ENCODE measurements around the gene FCN3. TPM values are rescaled to one million over a fixed set of nuclear protein-coding genes. Genes with fewer than 3 reads are reported as not detected.
A peak's percentile ranks its signal among the peaks of the same experiment; 100 is the strongest.

The FCN3 gene
- total RNA-seq, result 0.75 TPM
- polyA plus RNA-seq (ENCODE audit: insufficient read depth in 1 of 8, insufficient read length in 8 of 8, low replicate concordance in 1 of 8), result 1 to 10 TPM in 1 of 8 donors, under 1 TPM in 5, not detected in 2; 0.20 to 1.7 (median 0.49) TPM
- long read RNA-seq, donor 1, result 0 reads
- long read RNA-seq, donor 2, result 0 reads
- long read RNA-seq, donor 3, result 0 reads
- long read RNA-seq, donor 4, result 0 reads
- long read RNA-seq, donor 5, result 0 reads
- long read RNA-seq, donor 6, result 0 reads
- long read RNA-seq, donor 7, result 0 reads
- long read RNA-seq, donor 8, result 0 reads
- long read RNA-seq, donor 9, result 0 reads
- long read RNA-seq, donor 10, result 0 reads
- long read RNA-seq, donor 11, result 0 reads

- Histone ChIP-seq H3K27me3 (ENCODE audit: control insufficient read depth, insufficient read depth, low read length) (peaks cover 2% of the 10 kb centered on the region), H3K9me3 (replicated peaks; ENCODE audit: control insufficient read depth, low read depth, low read length) (no peaks in the 10 kb centered on the region), H3K36me3 (ENCODE audit: control insufficient read depth, insufficient read depth, low read length) (no peaks in the 10 kb centered on the region), H3K4me3 (ENCODE audit: low read length) (no peak within 1 kb of the TSS), H3K4me1 (ENCODE audit: control insufficient read depth, insufficient read depth, low read length) (peaks cover 4% of the 10 kb centered on the region), H3K27ac (ENCODE audit: low read length) (no peak within 1 kb of the TSS)
- DNase-seq, result no peak
- WGBS (ENCODE audit: insufficient coverage), result 79% methylated on average over 3 of the region's 4 CpGs
Observed at GRCh38 chr1:27374362-27375086, at the start of gene FCN3. Gene FCN3 (minus strand): TSS chr1:27374824. CDS start chr1:27374818, 6 bp downstream.

DNA sequence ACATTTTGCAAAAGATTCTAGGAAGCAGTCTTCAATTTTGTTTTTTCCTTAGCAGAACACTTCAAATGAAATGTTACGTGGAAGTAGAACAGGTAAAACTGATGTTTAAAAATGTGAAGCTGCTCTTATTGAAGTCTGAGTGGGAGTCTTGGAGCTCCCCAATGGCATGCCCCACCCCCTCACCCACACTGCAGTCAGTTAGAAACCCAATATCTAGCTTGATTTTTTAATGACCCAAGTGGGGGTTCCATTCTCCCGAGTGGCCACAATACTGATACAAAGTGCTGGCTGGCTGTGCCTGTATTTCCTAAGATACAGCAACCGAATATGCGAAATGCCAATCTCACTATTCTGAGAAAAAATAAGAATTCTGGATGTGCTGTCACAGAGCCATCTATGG is 49.1 kb upstream of the FCN3 start:
- Histone ChIP-seq H3K27me3 (ENCODE audit: control insufficient read depth, insufficient read depth, low read length) (no peaks in the 10 kb centered on the region), H3K4me3 (ENCODE audit: low read length) (no peak overlapping the region), H3K27ac (ENCODE audit: low read length) (no peak overlapping the region), H3K36me3 (ENCODE audit: control insufficient read depth, insufficient read depth, low read length) (peaks cover 24% of the 10 kb centered on the region), H3K4me1 (ENCODE audit: control insufficient read depth, insufficient read depth, low read length) (peaks cover 49% of the 10 kb centered on the region), H3K9me3 (replicated peaks; ENCODE audit: control insufficient read depth, low read depth, low read length) (no peaks in the 10 kb centered on the region)
- DNase-seq, result no peak
- no CpG with 5 or more reads among the region's 4 CpGs for WGBS (ENCODE audit: insufficient coverage)

DNA sequence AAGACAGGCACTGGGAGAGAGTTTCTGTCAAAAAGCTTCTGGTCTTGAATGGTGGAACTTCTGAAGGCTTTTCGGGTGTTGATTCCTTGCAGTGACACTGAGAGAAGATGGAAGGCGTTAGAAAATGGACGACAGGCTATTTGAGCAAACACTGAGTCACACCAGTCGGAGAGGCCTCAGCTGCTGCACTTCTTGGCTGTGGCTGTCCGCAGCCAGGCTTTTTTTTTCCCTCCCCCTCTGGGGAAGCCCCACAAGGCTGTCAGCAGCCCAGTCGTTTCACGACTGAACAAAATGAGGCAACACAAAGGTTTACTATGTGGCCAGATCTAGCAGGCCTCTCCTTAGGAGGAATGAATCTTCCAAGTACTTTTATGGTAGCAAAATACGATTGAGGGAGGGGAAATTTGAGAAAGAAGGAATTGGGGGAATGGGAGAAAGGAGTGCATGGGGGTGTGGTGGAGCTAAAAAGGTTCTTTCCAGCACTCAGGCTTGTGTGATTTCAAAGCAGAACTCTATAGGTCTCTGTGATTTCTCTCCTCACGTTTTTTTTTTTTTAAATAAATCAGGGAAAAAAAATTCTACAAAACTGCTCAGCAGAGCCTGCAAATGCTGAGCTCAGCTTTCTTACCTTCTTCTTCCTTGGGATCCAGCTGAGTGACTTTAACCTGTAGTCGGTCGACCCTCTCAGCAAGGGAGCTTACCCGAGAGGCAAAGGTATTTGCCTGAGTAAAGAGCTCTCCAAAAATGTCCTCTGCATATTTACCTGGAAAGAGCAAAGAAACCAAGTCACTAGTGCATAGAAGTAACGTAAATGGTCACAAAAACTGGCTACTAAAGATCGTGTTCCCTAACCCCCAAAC is 43.9 kb upstream of the FCN3 start:
- peak; percentile 97 for DNase-seq
- no peaks in the 10 kb centered on the region for H3K9me3 ChIP-seq (replicated peaks; ENCODE audit: control insufficient read depth, low read depth, low read length)
- 12% methylated on average over 8 of the region's 14 CpGs for WGBS (ENCODE audit: insufficient coverage)
- peaks cover 54% of the 10 kb centered on the region for H3K4me1 ChIP-seq (ENCODE audit: control insufficient read depth, insufficient read depth, low read length)
- peaks cover 47% of the 10 kb centered on the region for H3K36me3 ChIP-seq (ENCODE audit: control insufficient read depth, insufficient read depth, low read length)
- no peak overlapping the region for H3K4me3 ChIP-seq (ENCODE audit: low read length)
- H3K27me3 ChIP-seq (ENCODE audit: control insufficient read depth, insufficient read depth, low read length), result no peaks in the 10 kb centered on the region
- H3K27ac ChIP-seq (ENCODE audit: low read length), result peak overlapping the region; percentile 93

GRCh38 chr1:27417713-27418112 is 43.1 kb upstream of the FCN3 start:
- H3K27ac ChIP-seq (ENCODE audit: low read length), result peak overlapping the region; percentile 93
- no CpG with 5 or more reads among the region's 3 CpGs for WGBS (ENCODE audit: insufficient coverage)
- H3K27me3 ChIP-seq (ENCODE audit: control insufficient read depth, insufficient read depth, low read length), result no peaks in the 10 kb centered on the region
- no peaks in the 10 kb centered on the region for H3K9me3 ChIP-seq (replicated peaks; ENCODE audit: control insufficient read depth, low read depth, low read length)
- no peak overlapping the region for H3K4me3 ChIP-seq (ENCODE audit: low read length)
- peaks cover 55% of the 10 kb centered on the region for H3K36me3 ChIP-seq (ENCODE audit: control insufficient read depth, insufficient read depth, low read length)
- H3K4me1 ChIP-seq (ENCODE audit: control insufficient read depth, insufficient read depth, low read length), result peaks cover 54% of the 10 kb centered on the region
- DNase-seq, result peak; percentile 81

DNA sequence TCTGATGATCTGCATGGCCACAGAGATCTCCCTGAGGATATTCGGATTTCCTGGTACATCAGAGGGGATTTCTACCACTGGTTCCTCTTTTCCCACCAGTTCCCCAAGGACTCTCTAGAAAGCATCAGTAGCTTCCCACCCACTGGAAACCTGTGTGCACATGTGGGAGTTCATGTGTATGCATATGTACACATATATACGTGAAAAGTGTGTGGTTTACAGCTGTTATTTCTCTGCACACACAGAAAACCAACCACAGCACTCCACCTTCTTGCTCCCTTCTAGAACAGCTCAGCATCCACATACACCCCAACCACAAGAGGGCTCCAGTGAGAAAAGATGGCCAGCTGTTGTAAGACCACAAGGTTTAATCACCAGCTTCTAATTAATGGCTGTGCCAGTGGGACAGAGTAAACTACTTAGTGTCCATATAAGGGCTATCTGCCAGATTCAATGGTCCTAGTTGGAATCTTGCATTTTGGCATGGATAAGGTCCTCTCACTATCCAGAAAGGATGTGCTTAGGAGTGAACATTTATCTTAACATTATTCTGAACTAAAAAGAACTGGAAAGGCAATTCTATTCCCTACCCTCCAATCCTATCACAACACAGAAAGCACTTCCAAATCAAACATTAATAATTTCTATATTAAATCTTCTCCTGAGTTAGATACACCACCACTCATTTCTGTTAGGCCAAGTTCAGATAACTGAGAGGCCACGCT is 41.9 kb upstream of the FCN3 start:
- no CpG with 5 or more reads among the region's 3 CpGs for WGBS (ENCODE audit: insufficient coverage)
- Histone ChIP-seq H3K4me1 (ENCODE audit: control insufficient read depth, insufficient read depth, low read length) (peaks cover 52% of the 10 kb centered on the region), H3K27me3 (ENCODE audit: control insufficient read depth, insufficient read depth, low read length) (no peaks in the 10 kb centered on the region), H3K36me3 (ENCODE audit: control insufficient read depth, insufficient read depth, low read length) (peaks cover 63% of the 10 kb centered on the region), H3K9me3 (replicated peaks; ENCODE audit: control insufficient read depth, low read depth, low read length) (no peaks in the 10 kb centered on the region), H3K4me3 (ENCODE audit: low read length) (no peak overlapping the region), H3K27ac (ENCODE audit: low read length) (peak overlapping the region; percentile 93)
- no peak for DNase-seq

GRCh38 chr1:27414091-27414490 is 39.5 kb upstream of the FCN3 start:
- DNase-seq, result no peak
- Histone ChIP-seq H3K9me3 (replicated peaks; ENCODE audit: control insufficient read depth, low read depth, low read length) (no peaks in the 10 kb centered on the region), H3K36me3 (ENCODE audit: control insufficient read depth, insufficient read depth, low read length) (peaks cover 87% of the 10 kb centered on the region), H3K4me3 (ENCODE audit: low read length) (no peak overlapping the region), H3K4me1 (ENCODE audit: control insufficient read depth, insufficient read depth, low read length) (peaks cover 41% of the 10 kb centered on the region), H3K27ac (ENCODE audit: low read length) (no peak overlapping the region), H3K27me3 (ENCODE audit: control insufficient read depth, insufficient read depth, low read length) (no peaks in the 10 kb centered on the region)
- no CpG with 5 or more reads among the region's 1 CpG for WGBS (ENCODE audit: insufficient coverage)

GRCh38 chr1:27413004-27413403 is 38.4 kb upstream of the FCN3 start:
- no peak for DNase-seq
- Histone ChIP-seq H3K27me3 (ENCODE audit: control insufficient read depth, insufficient read depth, low read length) (no peaks in the 10 kb centered on the region), H3K9me3 (replicated peaks; ENCODE audit: control insufficient read depth, low read depth, low read length) (no peaks in the 10 kb centered on the region), H3K4me1 (ENCODE audit: control insufficient read depth, insufficient read depth, low read length) (peaks cover 31% of the 10 kb centered on the region), H3K27ac (ENCODE audit: low read length) (no peak overlapping the region), H3K36me3 (ENCODE audit: control insufficient read depth, insufficient read depth, low read length) (peaks cover 91% of the 10 kb centered on the region), H3K4me3 (ENCODE audit: low read length) (no peak overlapping the region)
- 85% methylated on average over 2 of the region's 4 CpGs for WGBS (ENCODE audit: insufficient coverage)

DNA sequence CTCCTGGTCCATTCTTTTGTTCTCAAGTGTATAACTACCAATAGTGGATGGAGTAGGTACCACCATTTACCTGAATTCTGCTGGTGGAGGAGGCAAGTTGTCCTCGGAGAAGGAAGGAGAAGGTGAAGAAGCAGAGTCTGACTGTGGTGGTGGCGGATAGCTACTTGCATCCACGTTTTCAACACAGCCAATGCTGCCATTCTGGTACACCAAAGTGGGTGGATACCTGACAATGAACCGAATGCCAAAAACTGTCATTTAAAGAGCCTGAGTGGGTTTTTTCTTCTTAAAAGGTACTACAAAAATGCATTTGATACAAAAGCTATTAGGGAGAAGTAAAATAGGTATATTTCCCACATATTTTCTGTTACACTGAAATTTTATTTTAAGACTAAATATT is 37.9 kb upstream of the FCN3 start:
- no peak for DNase-seq
- no peak overlapping the region for H3K4me3 ChIP-seq (ENCODE audit: low read length)
- peaks cover 26% of the 10 kb centered on the region for H3K4me1 ChIP-seq (ENCODE audit: control insufficient read depth, insufficient read depth, low read length)
- no peak overlapping the region for H3K27ac ChIP-seq (ENCODE audit: low read length)
- H3K36me3 ChIP-seq (ENCODE audit: control insufficient read depth, insufficient read depth, low read length), result peaks cover 93% of the 10 kb centered on the region
- no peaks in the 10 kb centered on the region for H3K27me3 ChIP-seq (ENCODE audit: control insufficient read depth, insufficient read depth, low read length)
- 100% methylated on average over 1 of the region's 4 CpGs for WGBS (ENCODE audit: insufficient coverage)
- H3K9me3 ChIP-seq (replicated peaks; ENCODE audit: control insufficient read depth, low read depth, low read length), result no peaks in the 10 kb centered on the region

GRCh38 chr1:27410709-27411108 is 36.1 kb upstream of the FCN3 start:
- Histone ChIP-seq H3K9me3 (replicated peaks; ENCODE audit: control insufficient read depth, low read depth, low read length) (no peaks in the 10 kb centered on the region), H3K4me1 (ENCODE audit: control insufficient read depth, insufficient read depth, low read length) (peaks cover 25% of the 10 kb centered on the region), H3K4me3 (ENCODE audit: low read length) (no peak overlapping the region), H3K36me3 (ENCODE audit: control insufficient read depth, insufficient read depth, low read length) (peaks cover 86% of the 10 kb centered on the region), H3K27ac (ENCODE audit: low read length) (no peak overlapping the region), H3K27me3 (ENCODE audit: control insufficient read depth, insufficient read depth, low read length) (no peaks in the 10 kb centered on the region)
- WGBS (ENCODE audit: insufficient coverage), result 50% methylated on average over 1 of the region's 2 CpGs
- DNase-seq, result no peak
